Central memory CD8-positive, alpha-beta T cell (primary cell): Measurements from ENCODE around the gene LPP.

Source experiments
- ATAC-seq: fragments of 150-1000 bp; cut with Tn5 transposase; replicated peaks from 2 replicates; pipeline ENCODE4 v1.10.0; 2022; ENCODE audit warnings: mild to moderate bottlenecking, moderate FRiP score, moderate number of reproducible peaks; ENCODE audit not compliant: poor library complexity, severe bottlenecking; ENCODE audit errors: extremely low read depth
- DNase-seq, 2 donors: peaks; one replicate each; pipeline ENCODE4 v3.0.0; 2021; ENCODE audit warnings: low spot score in 2 of 2
- H3K27ac Mint-ChIP-seq: one replicate; pipeline ENCODE4 v1.8.0; 2022; ENCODE audit warnings: low read depth, mild to moderate bottlenecking, moderate library complexity, mixed read lengths
- H3K27me3 Mint-ChIP-seq: one replicate; pipeline ENCODE4 v1.8.0; 2022; ENCODE audit warnings: mixed read lengths
- H3K36me3 Mint-ChIP-seq: one replicate; pipeline ENCODE4 v1.8.0; 2022; ENCODE audit warnings: mild to moderate bottlenecking, moderate library complexity, mixed read lengths; ENCODE audit not compliant: insufficient read depth
- H3K4me1 Mint-ChIP-seq: one replicate; pipeline ENCODE4 v1.8.0; 2022; ENCODE audit warnings: mixed read lengths
- H3K4me3 Mint-ChIP-seq: one replicate; pipeline ENCODE4 v1.8.0; 2022; ENCODE audit warnings: mild to moderate bottlenecking, moderate library complexity, mixed read lengths
- H3K9me3 Mint-ChIP-seq: one replicate; pipeline ENCODE4 v1.8.0; 2022; ENCODE audit warnings: mixed read lengths

Gene LPP

GRCh38 chr3:188339410-188340295 is 185.7 kb downstream of the LPP start:
- H3K4me3 Mint-ChIP-seq: peak overlapping the region; percentile 66
- H3K9me3 Mint-ChIP-seq: no peaks in the 10 kb centered on the region
- no peaks in the 10 kb centered on the region for H3K27me3 Mint-ChIP-seq
- peak; percentile 90 for ATAC-seq
- peak overlapping the region; percentile 86 for H3K27ac Mint-ChIP-seq
- DNase-seq: peak in 1 of 2 donors; percentile 64
- H3K4me1 Mint-ChIP-seq: peaks cover 55% of the 10 kb centered on the region
- peaks cover 1% of the 10 kb centered on the region for H3K36me3 Mint-ChIP-seq

- H3K27ac Mint-ChIP-seq: peak overlapping the region; percentile 55
- H3K36me3 Mint-ChIP-seq: peaks cover 1% of the 10 kb centered on the region
- H3K4me1 Mint-ChIP-seq: peaks cover 43% of the 10 kb centered on the region
- DNase-seq (no peak), ATAC-seq (no peak)
- no peaks in the 10 kb centered on the region for H3K27me3 Mint-ChIP-seq
- no peak overlapping the region for H3K4me3 Mint-ChIP-seq
- H3K9me3 Mint-ChIP-seq: no peaks in the 10 kb centered on the region
These were observed 187.5 kb downstream of the LPP start for GRCh38 chr3:188341501-188341900.

DNA sequence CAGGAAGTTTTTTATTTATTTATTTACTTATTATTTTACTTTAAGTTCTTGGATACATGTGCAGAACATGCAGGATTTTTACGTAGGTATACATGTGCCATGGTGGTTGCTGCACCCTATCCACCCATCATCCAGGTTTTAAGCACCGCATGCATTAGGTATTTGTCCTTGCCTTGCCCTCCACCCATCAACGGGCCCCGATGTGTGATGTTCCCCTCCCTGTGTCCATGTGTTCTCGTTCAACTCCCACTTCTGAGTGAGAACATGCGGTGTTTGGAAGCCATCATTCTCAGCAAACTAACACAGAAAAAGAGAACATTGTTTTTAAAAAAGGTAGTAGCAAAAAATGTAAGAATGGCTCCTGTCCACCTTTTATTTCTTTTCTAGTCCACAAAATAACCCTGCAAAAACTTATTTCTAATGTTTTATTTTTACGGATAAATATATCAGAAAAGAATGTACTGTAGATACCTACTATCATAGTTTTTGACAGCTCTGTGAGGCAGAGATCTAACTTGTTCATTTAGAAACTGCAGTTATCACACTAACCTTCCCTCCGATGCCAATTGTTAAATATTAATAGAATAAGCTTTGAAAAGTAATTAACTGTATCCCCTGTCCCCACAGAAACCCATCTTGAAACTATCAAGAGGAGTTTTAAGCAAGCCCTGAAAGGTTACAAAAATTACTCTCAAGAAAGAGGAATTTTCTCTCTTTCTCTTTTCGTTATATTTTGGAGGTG is 189.2 kb downstream of the LPP start:
- Mint-ChIP-seq H3K9me3 (no peaks in the 10 kb centered on the region), H3K4me3 (no peak overlapping the region), H3K36me3 (peaks cover 1% of the 10 kb centered on the region), H3K27ac (no peak overlapping the region), H3K4me1 (peaks cover 36% of the 10 kb centered on the region), H3K27me3 (no peaks in the 10 kb centered on the region)
- no peak for DNase-seq
- no peak for ATAC-seq

GRCh38 chr3:188343894-188344293 is 189.9 kb downstream of the LPP start:
- H3K4me3 Mint-ChIP-seq: no peak overlapping the region
- H3K9me3 Mint-ChIP-seq: no peaks in the 10 kb centered on the region
- no peak for DNase-seq
- H3K36me3 Mint-ChIP-seq: peaks cover 1% of the 10 kb centered on the region
- no peaks in the 10 kb centered on the region for H3K27me3 Mint-ChIP-seq
- H3K27ac Mint-ChIP-seq: no peak overlapping the region
- peaks cover 31% of the 10 kb centered on the region for H3K4me1 Mint-ChIP-seq
- no peak for ATAC-seq

- no peak overlapping the region for H3K4me3 Mint-ChIP-seq
- ATAC-seq (no peak), DNase-seq (no peak)
- H3K4me1 Mint-ChIP-seq: peaks cover 23% of the 10 kb centered on the region
- H3K27ac Mint-ChIP-seq: no peak overlapping the region
- H3K36me3 Mint-ChIP-seq: peaks cover 1% of the 10 kb centered on the region
- H3K9me3 Mint-ChIP-seq: no peaks in the 10 kb centered on the region
- no peaks in the 10 kb centered on the region for H3K27me3 Mint-ChIP-seq
These were observed 191.3 kb downstream of the LPP start for GRCh38 chr3:188345223-188345622.

- Mint-ChIP-seq H3K27me3 (no peaks in the 10 kb centered on the region), H3K9me3 (no peaks in the 10 kb centered on the region), H3K36me3 (no peaks in the 10 kb centered on the region), H3K4me3 (no peak overlapping the region), H3K4me1 (peaks cover 31% of the 10 kb centered on the region), H3K27ac (no peak overlapping the region)
- ATAC-seq (no peak), DNase-seq (no peak)
These were observed 194.7 kb downstream of the LPP start for GRCh38 chr3:188348435-188349244.

GRCh38 chr3:188349351-188349901 is 195.5 kb downstream of the LPP start:
- H3K27me3 Mint-ChIP-seq: no peaks in the 10 kb centered on the region
- ATAC-seq (no peak), DNase-seq (no peak)
- no peak overlapping the region for H3K27ac Mint-ChIP-seq
- no peaks in the 10 kb centered on the region for H3K9me3 Mint-ChIP-seq
- H3K4me3 Mint-ChIP-seq: no peak overlapping the region
- H3K36me3 Mint-ChIP-seq: no peaks in the 10 kb centered on the region
- H3K4me1 Mint-ChIP-seq: peaks cover 31% of the 10 kb centered on the region

- DNase-seq (no peak), ATAC-seq (no peak)
- Mint-ChIP-seq H3K27ac (no peak overlapping the region), H3K36me3 (no peaks in the 10 kb centered on the region), H3K27me3 (no peaks in the 10 kb centered on the region), H3K4me1 (peaks cover 31% of the 10 kb centered on the region), H3K4me3 (no peak overlapping the region), H3K9me3 (no peaks in the 10 kb centered on the region)
These were observed 196.0 kb downstream of the LPP start for GRCh38 chr3:188349933-188350332.

DNA sequence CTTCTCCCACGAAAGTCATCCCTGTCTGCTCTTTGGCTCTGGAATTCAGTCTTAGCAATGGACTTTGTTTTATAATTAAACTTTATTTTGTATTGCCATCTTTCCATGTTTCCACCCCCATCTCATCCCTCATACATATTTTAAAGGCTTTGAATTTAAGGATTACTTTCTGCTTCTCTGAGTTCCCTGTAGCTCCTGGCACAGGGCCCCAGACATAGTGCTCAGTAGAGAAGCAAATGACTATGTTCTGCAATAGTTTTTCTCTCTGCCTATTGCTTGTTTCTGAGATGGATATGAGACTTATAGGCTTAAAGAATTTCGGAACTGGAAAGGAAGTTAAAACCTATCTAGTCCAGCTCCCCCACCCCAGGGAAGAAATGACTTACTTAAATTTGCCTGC is 197.0 kb downstream of the LPP start:
- ATAC-seq (no peak), DNase-seq (no peak)
- Mint-ChIP-seq H3K4me1 (peaks cover 31% of the 10 kb centered on the region), H3K27ac (no peak overlapping the region), H3K27me3 (no peaks in the 10 kb centered on the region), H3K36me3 (no peaks in the 10 kb centered on the region), H3K4me3 (no peak overlapping the region), H3K9me3 (no peaks in the 10 kb centered on the region)

GRCh38 chr3:188351648-188352047 is 197.7 kb downstream of the LPP start:
- no peaks in the 10 kb centered on the region for H3K9me3 Mint-ChIP-seq
- H3K27me3 Mint-ChIP-seq: no peaks in the 10 kb centered on the region
- H3K27ac Mint-ChIP-seq: no peak overlapping the region
- ATAC-seq (no peak), DNase-seq (no peak)
- no peak overlapping the region for H3K4me3 Mint-ChIP-seq
- peaks cover 31% of the 10 kb centered on the region for H3K4me1 Mint-ChIP-seq
- peaks cover 1% of the 10 kb centered on the region for H3K36me3 Mint-ChIP-seq

GRCh38 chr3:188352196-188352927 is 198.4 kb downstream of the LPP start:
- H3K27me3 Mint-ChIP-seq: no peaks in the 10 kb centered on the region
- H3K4me3 Mint-ChIP-seq: no peak overlapping the region
- no peak for DNase-seq
- H3K4me1 Mint-ChIP-seq: peaks cover 34% of the 10 kb centered on the region
- H3K36me3 Mint-ChIP-seq: peaks cover 2% of the 10 kb centered on the region
- no peak overlapping the region for H3K27ac Mint-ChIP-seq
- no peaks in the 10 kb centered on the region for H3K9me3 Mint-ChIP-seq
- ATAC-seq: no peak

- DNase-seq: no peak
- Mint-ChIP-seq H3K36me3 (peaks cover 2% of the 10 kb centered on the region), H3K9me3 (no peaks in the 10 kb centered on the region), H3K4me3 (no peak overlapping the region), H3K27me3 (no peaks in the 10 kb centered on the region), H3K4me1 (peaks cover 41% of the 10 kb centered on the region), H3K27ac (no peak overlapping the region)
- no peak for ATAC-seq
These were observed 199.5 kb downstream of the LPP start for GRCh38 chr3:188353426-188353825.
